T-helper 2 cell treated with Interferon-gamma antibody and Interleukin-4, amounts not matched to agents 100 ng/mL and 5 ng/mL, for 36 hours (primary cell): Measurements from ENCODE around the gene ARFRP1. TPM values are rescaled to one million over a fixed set of nuclear protein-coding genes. Genes with fewer than 3 reads are reported as not detected.
"Not testable (repeated sequence)": the region's sequence is repeated elsewhere in the genome, so short reads cannot be mapped to it uniquely, and the experiment has no call there.

Experiments
- intact Hi-C: fragments of 100-400 bp; cut with micrococcal nuclease; formaldehyde crosslinking; loops from one replicate; pipeline ENCODE4 v1.15.1; 2023
- total RNA-seq: library from RNA; stranded (reverse); gene quantifications from 2 replicates; pipeline ENCODE4 v1.2.3, GENCODE V29; 2022

ARFRP1 gene
- total RNA-seq, 1 donor from 2014 or later: 63.3 TPM

- intact Hi-C loops: loop anchor here (10.0 kb wide), 1 partner anchor 132 kb away; the partner anchor contains the start of genes ABHD16B and TPD52L2
These were observed 25.3 kb upstream of the ARFRP1 start for GRCh38 chr20:63733117-63733516.

GRCh38 chr20:63732118-63733095, 24.6 kb upstream of the ARFRP1 start:
- intact Hi-C loops: loop anchor here (10.0 kb wide), 1 partner anchor 132 kb away; the partner anchor contains the start of genes ABHD16B and TPD52L2

DNA sequence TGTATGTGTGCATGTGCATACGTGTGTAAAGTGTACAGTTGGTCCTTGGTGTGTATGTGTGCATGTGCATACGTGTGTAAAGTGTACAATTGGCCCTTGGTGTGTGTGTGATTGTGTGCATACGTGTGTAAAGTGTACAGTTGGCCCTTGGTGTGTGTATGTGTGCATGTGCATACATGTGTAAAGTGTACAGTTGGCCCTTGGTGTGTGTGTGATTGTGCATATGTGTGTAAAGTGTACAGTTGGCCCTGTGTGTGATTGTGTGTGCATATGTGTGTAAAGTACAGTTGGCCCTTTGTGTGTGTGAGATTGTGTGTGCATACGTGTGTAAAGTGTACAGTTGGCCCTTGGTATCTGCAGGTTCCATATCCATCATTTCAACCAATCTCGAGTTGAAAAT, 23.6 kb upstream of the ARFRP1 start:
- intact Hi-C loops: loop anchor here (10.0 kb wide), 1 partner anchor 133 kb away; the partner anchor contains the start of genes ABHD16B and TPD52L2

DNA sequence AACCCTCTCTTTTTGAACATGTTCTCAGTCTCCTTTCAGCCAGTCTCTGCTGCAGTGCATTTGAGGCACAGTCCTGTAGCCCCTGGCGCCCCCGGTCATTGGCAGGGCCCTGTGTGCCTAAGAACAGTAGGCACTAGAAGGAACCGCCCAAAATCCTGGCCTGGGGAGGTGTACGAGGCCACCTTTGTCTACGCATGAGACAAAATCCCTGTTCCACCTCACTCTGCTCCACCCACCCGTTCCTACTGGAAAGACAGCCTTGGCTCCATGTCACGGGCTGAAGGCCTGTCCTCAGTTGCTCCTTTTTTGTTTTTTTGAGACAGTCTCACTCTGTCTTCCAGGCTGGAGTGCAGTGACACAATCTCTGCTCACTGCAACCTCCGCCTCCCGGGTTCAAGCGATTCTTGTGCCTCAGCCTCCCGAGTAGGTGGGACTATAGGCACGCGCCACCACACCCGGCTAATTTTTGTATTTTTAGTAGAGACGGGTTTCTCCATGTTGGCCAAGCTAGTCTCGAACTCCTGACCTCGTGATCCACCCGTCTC, 22.5 kb upstream of the ARFRP1 start:
- intact Hi-C loops: loop anchor here (10.0 kb wide), 1 partner anchor 135 kb away; the partner anchor contains the start of genes ABHD16B and TPD52L2

GRCh38 chr20:63722967-63723622, 15.3 kb upstream of the ARFRP1 start:
- intact Hi-C loops: not testable (repeated sequence)

DNA sequence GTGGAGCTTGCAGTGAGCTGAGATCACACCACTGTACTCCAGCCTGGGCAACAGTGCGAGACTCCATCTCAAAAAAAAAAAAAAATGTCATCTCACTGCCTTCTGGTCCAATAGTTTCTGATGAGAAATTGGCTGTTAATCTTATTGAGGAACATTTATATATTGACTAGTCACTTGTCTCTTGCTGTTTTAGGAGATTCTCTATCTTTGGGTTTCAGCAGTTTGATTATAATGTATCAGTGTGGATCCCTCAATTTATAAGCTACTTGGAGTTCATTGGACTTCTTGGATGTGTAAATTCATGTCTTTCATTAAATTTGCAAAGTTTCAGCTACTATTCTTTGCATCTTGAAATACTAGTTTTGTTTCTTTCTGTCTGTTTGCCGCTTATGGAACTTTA, 11.2 kb upstream of the ARFRP1 start:
- intact Hi-C loops: no loop called here

DNA sequence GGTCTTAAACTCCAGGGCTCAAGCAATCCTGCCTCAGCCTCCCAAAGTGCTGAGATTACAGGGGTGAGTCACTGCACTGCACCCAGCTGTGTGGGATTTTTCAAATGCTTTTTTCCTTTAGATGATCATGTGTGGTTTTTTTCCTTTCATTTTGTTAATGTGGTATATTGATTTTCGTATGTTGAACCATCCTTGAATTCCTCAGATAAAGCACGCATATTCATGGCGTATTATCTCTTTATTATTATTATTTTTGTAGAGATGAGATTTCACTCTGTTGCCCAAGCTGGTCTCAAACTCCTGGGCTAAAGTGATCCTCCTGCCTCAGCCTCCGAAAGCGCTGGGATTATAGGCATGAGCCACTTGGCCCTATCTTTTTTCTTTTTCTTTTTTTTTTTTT, 7.1 kb upstream of the ARFRP1 start:
- intact Hi-C loops: no loop called here

GRCh38 chr20:63712191-63712590, 4.4 kb upstream of the ARFRP1 start:
- intact Hi-C loops: no loop called here

GRCh38 chr20:63711085-63711645, 3.4 kb upstream of the ARFRP1 start:
- intact Hi-C loops: no loop called here

- intact Hi-C loops: loop anchor here (5.0 kb wide), 1 partner anchor 172 kb away; the partner anchor contains the start of gene PTK6
These were observed 1.4 kb upstream of the ARFRP1 start for GRCh38 chr20:63709149-63709527.

GRCh38 chr20:63708301-63709148, 749 bp upstream of the ARFRP1 start:
- intact Hi-C loops: loop anchor here (5.0 kb wide), 1 partner anchor 171 kb away; the partner anchor contains the start of gene PTK6

DNA sequence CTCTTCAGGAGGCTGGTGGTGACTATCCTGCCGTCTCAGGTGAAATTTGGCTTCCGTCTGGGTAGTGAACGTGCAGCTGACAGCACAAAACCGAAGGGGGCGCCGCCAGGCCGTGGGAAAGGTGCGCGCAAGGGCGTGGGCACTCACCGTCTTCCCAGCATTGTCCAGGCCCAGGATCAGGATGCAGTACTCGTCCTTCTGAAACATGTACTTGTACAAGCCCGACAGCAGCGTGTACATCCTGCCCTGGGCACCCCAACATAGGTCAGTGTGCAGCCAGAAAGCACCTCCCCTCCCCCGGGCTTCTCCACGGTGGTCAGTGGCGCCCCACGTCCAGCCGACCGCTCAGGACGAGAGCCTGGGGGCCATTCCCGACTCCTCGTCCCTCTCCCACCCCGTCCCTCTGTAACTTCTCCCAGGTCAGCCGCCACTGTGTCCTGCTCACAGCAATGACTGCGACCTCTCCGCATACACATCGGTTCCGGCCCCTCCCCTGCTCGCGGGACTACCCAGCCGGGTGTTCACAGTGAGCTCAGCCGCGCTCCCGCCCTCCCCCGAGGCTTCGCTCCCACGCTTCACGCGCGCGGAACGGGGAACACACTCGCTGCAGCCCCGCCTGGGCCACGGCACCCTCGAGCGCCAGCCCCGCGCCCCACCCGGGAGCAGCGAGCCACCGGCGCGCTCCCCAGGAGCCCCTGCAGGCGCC, 771 bp downstream of the ARFRP1 start:
- intact Hi-C loops: loop anchor here (1.0 to 5.0 kb wide), 5 partner anchors 30 to 170 kb away; partner anchors contain the start of genes LIME1, PTK6 and RTEL1

- intact Hi-C loops: loop anchor here (2.0 to 5.0 kb wide), 3 partner anchors 31 to 169 kb away; partner anchors contain the start of genes LIME1 and PTK6
These were observed 1.6 kb downstream of the ARFRP1 start for GRCh38 chr20:63706027-63706695.

DNA sequence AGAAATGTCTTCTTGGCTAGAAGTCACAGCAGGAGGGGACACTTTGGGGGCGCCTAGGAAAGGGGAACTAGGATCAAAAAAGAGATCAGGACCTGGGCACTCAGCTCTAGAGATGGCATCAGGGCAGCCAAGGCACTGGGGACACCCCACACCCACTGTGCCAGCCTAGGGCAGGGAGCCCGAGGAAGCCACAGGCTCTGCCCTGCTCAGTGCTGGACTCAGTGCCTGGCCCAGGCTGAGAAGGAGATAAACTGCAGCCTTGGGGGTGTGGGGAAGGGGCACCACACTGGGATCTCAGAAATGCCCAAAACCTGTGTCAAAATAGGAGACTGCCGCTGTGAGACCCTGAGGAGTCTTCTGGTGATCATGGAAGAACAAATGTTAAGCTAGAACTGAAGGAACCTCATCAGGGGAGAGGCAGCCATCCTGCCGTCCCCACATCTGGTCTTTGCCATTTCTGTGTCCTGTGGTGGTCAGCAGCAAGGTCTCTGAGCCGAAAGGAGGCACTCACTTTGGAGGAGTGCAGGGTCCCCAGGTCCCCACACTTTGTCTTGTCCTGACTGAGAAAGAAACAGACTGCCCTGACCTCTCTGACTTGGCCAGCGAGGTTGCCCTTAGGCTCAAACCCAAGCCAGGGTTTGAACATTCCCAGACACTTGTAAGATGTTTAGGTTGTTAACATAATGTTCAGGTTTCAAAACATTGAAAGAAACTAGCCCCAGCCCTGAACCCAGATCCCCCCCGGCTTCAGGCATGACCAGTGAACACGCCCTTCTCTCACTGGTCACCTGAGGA, 2.3 kb downstream of the ARFRP1 start:
- intact Hi-C loops: loop anchor here (2.0 to 5.0 kb wide), 3 partner anchors 31 to 168 kb away; partner anchors contain the start of genes LIME1 and PTK6

GRCh38 chr20:63704749-63705117, 3.0 kb downstream of the ARFRP1 start:
- intact Hi-C loops: loop anchor here (5.0 kb wide), 1 partner anchor 167 kb away; the partner anchor contains the start of gene PTK6

- intact Hi-C loops: no loop called here
These were observed 3.6 kb downstream of the ARFRP1 start for GRCh38 chr20:63703976-63704748.

- intact Hi-C loops: no loop called here
These were observed 4.3 kb downstream of the ARFRP1 start for GRCh38 chr20:63703471-63703975.
